HepG2 (cell line): Measurements from ENCODE around the gene MAN2A2.

ENCODE experiments used
- CAMTA2 ChIP-seq: sonication (generic); formaldehyde crosslinking; IDR thresholded peaks from 2 replicates; pipeline ENCODE4 v1.4.0; 2020; ENCODE audit warnings: mild to moderate bottlenecking, missing genetic modification reagents, borderline replicate concordance
- EZH2 ChIP-seq: conservative IDR thresholded peaks from 2 replicates; pipeline ENCODE4 v1.6.1; 2012; ENCODE audit warnings: mild to moderate bottlenecking, low read depth, low read length, moderate library complexity
- POLR2AphosphoS5 ChIP-seq: IDR thresholded peaks from 2 replicates; pipeline ENCODE4 v1.6.1; 2012; ENCODE audit warnings: low read depth, low read length
- RORA ChIP-seq: sonication (generic); formaldehyde crosslinking; IDR thresholded peaks from 2 replicates; pipeline ENCODE4 v1.5.0; 2020; ENCODE audit warnings: mild to moderate bottlenecking, missing genetic modification reagents, moderate library complexity
- TAF1 ChIP-seq: sonication (generic); formaldehyde crosslinking; IDR thresholded peaks from 2 replicates; pipeline ENCODE4 v1.4.0; 2020; ENCODE audit warnings: missing genetic modification reagents
- ZBTB8A ChIP-seq: sonication (generic); formaldehyde crosslinking; IDR thresholded peaks from 2 replicates; pipeline ENCODE4 v1.4.0; 2020; ENCODE audit warnings: mild to moderate bottlenecking, low read depth, missing genetic modification reagents, borderline replicate concordance
- TF ChIP-seq, protein P1 (sequence below): sonication (generic); formaldehyde crosslinking; IDR thresholded peaks from 2 replicates; pipeline ENCODE4 v1.5.0; 2020; ENCODE audit warnings: mild to moderate bottlenecking, missing genetic modification reagents, borderline replicate concordance
- TF ChIP-seq, protein P2 (sequence below): IDR thresholded peaks from 2 replicates; pipeline ENCODE4 v1.6.1; 2012; ENCODE audit warnings: inconsistent platforms
- TF ChIP-seq, protein P3 (sequence below): sonication (generic); formaldehyde crosslinking; IDR thresholded peaks from 2 replicates; pipeline ENCODE4 v1.5.0; 2020; ENCODE audit warnings: mild to moderate bottlenecking, missing genetic modification reagents, moderate library complexity

DNA sequence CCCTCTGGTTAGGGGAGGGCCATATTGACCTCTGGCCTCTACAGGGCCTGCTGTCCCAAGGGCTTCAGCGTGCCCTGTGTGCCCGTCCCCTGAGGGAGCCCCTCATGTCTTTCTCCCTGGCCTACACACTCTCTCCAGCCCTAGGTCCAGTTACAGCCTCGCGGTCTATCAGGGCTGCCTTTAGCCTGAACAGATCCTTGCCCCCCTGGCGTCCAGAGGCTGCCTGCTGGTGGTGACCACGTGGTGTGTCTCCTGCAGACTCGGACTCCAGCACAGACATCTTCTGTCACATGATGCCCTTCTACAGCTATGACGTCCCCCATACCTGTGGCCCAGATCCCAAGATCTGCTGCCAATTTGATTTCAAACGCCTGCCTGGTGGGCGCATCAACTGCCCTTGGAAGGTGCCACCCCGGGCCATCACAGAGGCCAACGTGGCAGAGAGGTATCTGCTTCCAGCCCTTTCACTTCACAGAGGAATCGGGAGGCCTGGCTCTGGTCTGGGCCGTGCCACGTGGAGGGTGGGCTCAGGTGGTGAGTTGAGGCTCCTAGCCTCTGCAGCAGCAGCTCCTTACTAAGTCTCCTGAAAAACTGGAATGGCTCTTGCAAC lies 4.1 kb downstream of the MAN2A2 start:
- no peak for TF ChIP-seq TAF1
- TF ChIP-seq, protein P1, sequence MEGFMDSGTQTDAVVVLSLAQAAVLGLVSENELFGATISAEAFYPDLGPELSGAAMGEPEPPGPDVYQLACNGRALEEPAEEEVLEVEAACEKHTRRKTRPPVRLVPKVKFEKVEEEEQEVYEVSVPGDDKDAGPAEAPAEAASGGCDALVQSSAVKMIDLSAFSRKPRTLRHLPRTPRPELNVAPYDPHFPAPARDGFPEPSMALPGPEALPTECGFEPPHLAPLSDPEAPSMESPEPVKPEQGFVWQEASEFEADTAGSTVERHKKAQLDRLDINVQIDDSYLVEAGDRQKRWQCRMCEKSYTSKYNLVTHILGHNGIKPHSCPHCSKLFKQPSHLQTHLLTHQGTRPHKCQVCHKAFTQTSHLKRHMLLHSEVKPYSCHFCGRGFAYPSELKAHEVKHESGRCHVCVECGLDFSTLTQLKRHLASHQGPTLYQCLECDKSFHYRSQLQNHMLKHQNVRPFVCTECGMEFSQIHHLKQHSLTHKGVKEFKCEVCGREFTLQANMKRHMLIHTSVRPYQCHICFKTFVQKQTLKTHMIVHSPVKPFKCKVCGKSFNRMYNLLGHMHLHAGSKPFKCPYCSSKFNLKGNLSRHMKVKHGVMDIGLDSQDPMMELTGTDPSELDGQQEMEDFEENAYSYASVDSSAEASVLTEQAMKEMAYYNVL (CRISPR knock-in tag) = no peak
- no peak for TF ChIP-seq EZH2
- no peak for TF ChIP-seq POLR2AphosphoS5
- TF ChIP-seq, protein P2, sequence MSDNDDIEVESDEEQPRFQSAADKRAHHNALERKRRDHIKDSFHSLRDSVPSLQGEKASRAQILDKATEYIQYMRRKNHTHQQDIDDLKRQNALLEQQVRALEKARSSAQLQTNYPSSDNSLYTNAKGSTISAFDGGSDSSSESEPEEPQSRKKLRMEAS = no peak
- no peak for TF ChIP-seq RORA (CRISPR knock-in tag)
- no peak for TF ChIP-seq ZBTB8A (CRISPR knock-in tag)
- TF ChIP-seq, protein P3, sequence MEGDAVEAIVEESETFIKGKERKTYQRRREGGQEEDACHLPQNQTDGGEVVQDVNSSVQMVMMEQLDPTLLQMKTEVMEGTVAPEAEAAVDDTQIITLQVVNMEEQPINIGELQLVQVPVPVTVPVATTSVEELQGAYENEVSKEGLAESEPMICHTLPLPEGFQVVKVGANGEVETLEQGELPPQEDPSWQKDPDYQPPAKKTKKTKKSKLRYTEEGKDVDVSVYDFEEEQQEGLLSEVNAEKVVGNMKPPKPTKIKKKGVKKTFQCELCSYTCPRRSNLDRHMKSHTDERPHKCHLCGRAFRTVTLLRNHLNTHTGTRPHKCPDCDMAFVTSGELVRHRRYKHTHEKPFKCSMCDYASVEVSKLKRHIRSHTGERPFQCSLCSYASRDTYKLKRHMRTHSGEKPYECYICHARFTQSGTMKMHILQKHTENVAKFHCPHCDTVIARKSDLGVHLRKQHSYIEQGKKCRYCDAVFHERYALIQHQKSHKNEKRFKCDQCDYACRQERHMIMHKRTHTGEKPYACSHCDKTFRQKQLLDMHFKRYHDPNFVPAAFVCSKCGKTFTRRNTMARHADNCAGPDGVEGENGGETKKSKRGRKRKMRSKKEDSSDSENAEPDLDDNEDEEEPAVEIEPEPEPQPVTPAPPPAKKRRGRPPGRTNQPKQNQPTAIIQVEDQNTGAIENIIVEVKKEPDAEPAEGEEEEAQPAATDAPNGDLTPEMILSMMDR (CRISPR knock-in tag) = no peak
- no peak for TF ChIP-seq CAMTA2 (CRISPR knock-in tag)
